ENCODE data around the gene DPF3.

DPF3 gene

GRCh38 chr14:72614365-72614764, 279.5 kb downstream of the DPF3 start:
- Histone ChIP-seq H3K9me3 (replicated peaks; ENCODE audit: insufficient read depth, low read length) (no peaks in the 10 kb centered on the region), H3K4me3 (ENCODE audit: low read length) (no peak overlapping the region), H4K20me1 (ENCODE audit: insufficient read depth, low read length) (no peaks in the 10 kb centered on the region), H2AFZ (ENCODE audit: low read length) (no peak overlapping the region), H3K4me2 (ENCODE audit: low read depth, low read length) (no peak overlapping the region), H3F3A (ENCODE audit: insufficient read depth, low read length) (no peaks in the 10 kb centered on the region), H3K27ac (ENCODE audit: low read length) (no peak overlapping the region), H3K27me3 (replicated peaks; ENCODE audit: insufficient read depth, low read length) (no peaks in the 10 kb centered on the region), H3K9me2 (replicated peaks; ENCODE audit: insufficient read depth, low read length) (no peaks in the 10 kb centered on the region), H3K4me1 (ENCODE audit: low read length) (no peaks in the 10 kb centered on the region), H3K9ac (ENCODE audit: low read length) (no peak overlapping the region), H3K79me2 (ENCODE audit: low read length) (no peaks in the 10 kb centered on the region), H3K36me3 (replicated peaks; ENCODE audit: insufficient read depth, low read length) (no peaks in the 10 kb centered on the region)
- no peak for DNase-seq
- TF ChIP-seq EZH2phosphoT487 (IDR thresholded peaks at IDR 0.05; ENCODE audit: low read length), result no peak
- no peak for TF ChIP-seq CTCF (IDR thresholded peaks at IDR 0.05; ENCODE audit: low read length)
- no peak for TF ChIP-seq EZH2 (optimal IDR thresholded peaks at IDR 0.05; ENCODE audit: low read depth, low read length)

GRCh38 chr14:72613975-72614319, 280.0 kb downstream of the DPF3 start:
- H4K20me1 ChIP-seq (ENCODE audit: insufficient read depth, low read length), result no peaks in the 10 kb centered on the region
- H2AFZ ChIP-seq (ENCODE audit: low read length), result no peak overlapping the region
- H3K27me3 ChIP-seq (replicated peaks; ENCODE audit: insufficient read depth, low read length), result no peaks in the 10 kb centered on the region
- H3K9me2 ChIP-seq (replicated peaks; ENCODE audit: insufficient read depth, low read length), result no peaks in the 10 kb centered on the region
- no peaks in the 10 kb centered on the region for H3K9me3 ChIP-seq (replicated peaks; ENCODE audit: insufficient read depth, low read length)
- TF ChIP-seq EZH2phosphoT487 (IDR thresholded peaks at IDR 0.05; ENCODE audit: low read length), result no peak
- TF ChIP-seq EZH2 (optimal IDR thresholded peaks at IDR 0.05; ENCODE audit: low read depth, low read length), result no peak
- TF ChIP-seq CTCF (IDR thresholded peaks at IDR 0.05; ENCODE audit: low read length), result no peak
- DNase-seq, result no peak
- H3K4me1 ChIP-seq (ENCODE audit: low read length), result no peaks in the 10 kb centered on the region
- no peak overlapping the region for H3K27ac ChIP-seq (ENCODE audit: low read length)
- H3F3A ChIP-seq (ENCODE audit: insufficient read depth, low read length), result no peaks in the 10 kb centered on the region
- no peaks in the 10 kb centered on the region for H3K36me3 ChIP-seq (replicated peaks; ENCODE audit: insufficient read depth, low read length)
- no peak overlapping the region for H3K4me2 ChIP-seq (ENCODE audit: low read depth, low read length)
- no peak overlapping the region for H3K4me3 ChIP-seq (ENCODE audit: low read length)
- H3K79me2 ChIP-seq (ENCODE audit: low read length), result no peaks in the 10 kb centered on the region
- H3K9ac ChIP-seq (ENCODE audit: low read length), result no peak overlapping the region

- no peak overlapping the region for H2AFZ ChIP-seq (ENCODE audit: low read length)
- no peak overlapping the region for H3K27ac ChIP-seq (ENCODE audit: low read length)
- no peaks in the 10 kb centered on the region for H3K79me2 ChIP-seq (ENCODE audit: low read length)
- no peaks in the 10 kb centered on the region for H3K4me1 ChIP-seq (ENCODE audit: low read length)
- no peaks in the 10 kb centered on the region for H3K27me3 ChIP-seq (replicated peaks; ENCODE audit: insufficient read depth, low read length)
- no peak overlapping the region for H3K4me3 ChIP-seq (ENCODE audit: low read length)
- H3K9ac ChIP-seq (ENCODE audit: low read length), result no peak overlapping the region
- DNase-seq, result no peak
- H3K4me2 ChIP-seq (ENCODE audit: low read depth, low read length), result no peak overlapping the region
- TF ChIP-seq EZH2 (optimal IDR thresholded peaks at IDR 0.05; ENCODE audit: low read depth, low read length), result no peak
- no peak for TF ChIP-seq CTCF (IDR thresholded peaks at IDR 0.05; ENCODE audit: low read length)
- TF ChIP-seq EZH2phosphoT487 (IDR thresholded peaks at IDR 0.05; ENCODE audit: low read length), result no peak
- H3K9me2 ChIP-seq (replicated peaks; ENCODE audit: insufficient read depth, low read length), result no peaks in the 10 kb centered on the region
- H3K9me3 ChIP-seq (replicated peaks; ENCODE audit: insufficient read depth, low read length), result no peaks in the 10 kb centered on the region
- H4K20me1 ChIP-seq (ENCODE audit: insufficient read depth, low read length), result no peaks in the 10 kb centered on the region
- H3K36me3 ChIP-seq (replicated peaks; ENCODE audit: insufficient read depth, low read length), result no peaks in the 10 kb centered on the region
- H3F3A ChIP-seq (ENCODE audit: insufficient read depth, low read length), result no peaks in the 10 kb centered on the region
Measured at GRCh38 chr14:72613231-72613974, 280.5 kb downstream of the DPF3 start.
